ENCODE results near the gene TRIM71.

DNA sequence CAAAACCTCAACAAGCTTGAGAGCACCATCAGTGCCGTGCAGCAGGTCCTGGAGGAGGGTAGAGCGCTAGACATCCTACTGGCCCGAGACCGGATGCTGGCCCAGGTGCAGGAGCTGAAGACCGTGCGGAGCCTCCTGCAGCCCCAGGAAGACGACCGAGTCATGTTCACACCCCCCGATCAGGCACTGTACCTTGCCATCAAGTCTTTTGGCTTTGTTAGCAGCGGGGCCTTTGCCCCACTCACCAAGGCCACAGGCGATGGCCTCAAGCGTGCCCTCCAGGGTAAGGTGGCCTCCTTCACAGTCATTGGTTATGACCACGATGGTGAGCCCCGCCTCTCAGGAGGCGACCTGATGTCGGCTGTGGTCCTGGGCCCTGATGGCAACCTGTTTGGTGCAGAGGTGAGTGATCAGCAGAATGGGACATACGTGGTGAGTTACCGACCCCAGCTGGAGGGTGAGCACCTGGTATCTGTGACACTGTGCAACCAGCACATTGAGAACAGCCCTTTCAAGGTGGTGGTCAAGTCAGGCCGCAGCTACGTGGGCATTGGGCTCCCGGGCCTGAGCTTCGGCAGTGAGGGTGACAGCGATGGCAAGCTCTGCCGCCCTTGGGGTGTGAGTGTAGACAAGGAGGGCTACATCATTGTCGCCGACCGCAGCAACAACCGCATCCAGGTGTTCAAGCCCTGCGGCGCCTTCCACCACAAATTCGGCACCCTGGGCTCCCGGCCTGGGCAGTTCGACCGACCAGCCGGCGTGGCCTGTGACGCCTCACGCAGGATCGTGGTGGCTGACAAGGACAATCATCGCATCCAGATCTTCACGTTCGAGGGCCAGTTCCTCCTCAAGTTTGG lies 72.9 kb downstream of the TRIM71 start:
- TF ChIP-seq U2AF2 (IDR thresholded peaks at IDR 0.05; ENCODE audit: low read depth, low read length): no peak
- TF ChIP-seq RARA (CRISPR knock-in tag; IDR thresholded peaks at IDR 0.05): no peak
- TF ChIP-seq EZH2 (conservative IDR thresholded peaks at IDR 0.05; ENCODE audit: low read depth, low read length): no peak
- TF ChIP-seq GTF2F1 (IDR thresholded peaks at IDR 0.05; ENCODE audit: low read length): no peak

All from HepG2 (cell line).